Measurements from ENCODE around the gene FNTB.

FNTB gene

GRCh38 chr14:64938972-64939816 lies 47.5 kb upstream of the FNTB start:
- H3K36me3 ChIP-seq (replicated peaks in 1 of 2; ENCODE audit: control insufficient read depth in 2 of 2, insufficient read depth in 2 of 2, low read length in 2 of 2): peaks cover 5 to 39% of the 10 kb centered on the region in 2 donors
- no peak overlapping the region for H4K91ac ChIP-seq (ENCODE audit: low read depth, low read length, poor library complexity)
- no peak overlapping the region for H3K23ac ChIP-seq (ENCODE audit: low read depth, low read length, poor library complexity)
- no peak overlapping the region for H4K8ac ChIP-seq (ENCODE audit: low read depth, low read length)
- no peak overlapping the region for H2BK15ac ChIP-seq (ENCODE audit: low read length)
- no peak overlapping the region for H3K4me3 ChIP-seq (ENCODE audit: low read length in 2 of 2)
- H3K4me2 ChIP-seq (ENCODE audit: insufficient read depth, low read length, poor library complexity, severe bottlenecking): no peak overlapping the region
- no peak overlapping the region for H2BK120ac ChIP-seq (ENCODE audit: low read depth, low read length)
- no peaks in the 10 kb centered on the region for H3K27me3 ChIP-seq (ENCODE audit: control insufficient read depth in 3 of 3, insufficient read depth in 3 of 3, low read depth in 1 of 3, low read length in 3 of 3)
- peaks cover 0 to 1% of the 10 kb centered on the region in 2 donors for H3K4me1 ChIP-seq (ENCODE audit: control insufficient read depth in 2 of 2, insufficient read depth in 1 of 2, low read depth in 1 of 2, low read length in 2 of 2)
- H2AK5ac ChIP-seq (ENCODE audit: low read depth, low read length): no peak overlapping the region
- no peak for DNase-seq (ENCODE audit: low spot score)
- H3K9me3 ChIP-seq (replicated peaks in 1 of 2; ENCODE audit: control insufficient read depth in 2 of 2, insufficient read depth in 1 of 2, low read depth in 1 of 2, low read length in 2 of 2): no peaks in the 10 kb centered on the region
- no peak overlapping the region for H2AFZ ChIP-seq (ENCODE audit: low read length)
- H3K79me1 ChIP-seq (ENCODE audit: low read depth, low read length): no peaks in the 10 kb centered on the region
- no CpG with 5 or more reads among the region's 17 CpGs for WGBS, 2 donors (ENCODE audit: extremely low coverage in 2 of 2, insufficient read length in 2 of 2, insufficient replicate concordance in 1 of 2)
- H3K14ac ChIP-seq (ENCODE audit: low read length): no peak overlapping the region
- no peak overlapping the region for H3K9ac ChIP-seq (ENCODE audit: low read depth, low read length, poor library complexity)
- no peak overlapping the region for H2BK5ac ChIP-seq (ENCODE audit: low read length)
- no peak overlapping the region for H3K4ac ChIP-seq (ENCODE audit: low read length)
- no peak overlapping the region for H3K18ac ChIP-seq (ENCODE audit: low read length)
- H2BK12ac ChIP-seq (ENCODE audit: low read length): no peak overlapping the region
- no peak overlapping the region for H3K27ac ChIP-seq (replicated peaks; ENCODE audit: low read length)

DNA sequence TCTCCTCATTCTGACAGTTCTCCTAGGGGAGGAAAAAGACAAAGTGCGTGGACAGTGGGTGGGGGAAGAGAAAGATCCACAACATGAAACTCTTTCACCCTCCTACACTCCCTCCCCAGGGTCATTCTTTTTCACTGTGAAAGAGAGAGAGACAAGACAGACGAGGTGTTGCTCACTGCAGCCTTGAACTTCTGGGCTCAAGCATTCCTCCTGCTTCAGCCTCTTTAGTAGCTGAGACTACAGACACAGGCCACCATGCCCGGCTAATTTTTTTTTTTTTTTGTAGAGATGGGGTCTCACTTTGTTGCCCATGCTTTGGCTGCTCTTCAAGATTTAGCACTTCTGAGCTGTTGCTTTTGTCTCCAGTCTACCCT lies 46.9 kb upstream of the FNTB start:
- WGBS, 2 donors (ENCODE audit: extremely low coverage in 2 of 2, insufficient read length in 2 of 2, insufficient replicate concordance in 1 of 2): no CpG with 5 or more reads among the region's 3 CpGs
- no peak overlapping the region for H3K18ac ChIP-seq (ENCODE audit: low read length)

GRCh38 chr14:64940336-64940910 lies 46.3 kb upstream of the FNTB start:
- Histone ChIP-seq H3K4me3 (ENCODE audit: low read length in 2 of 2) (no peak overlapping the region), H3K4ac (ENCODE audit: low read length) (no peak overlapping the region), H3K9me3 (replicated peaks in 1 of 2; ENCODE audit: control insufficient read depth in 2 of 2, insufficient read depth in 1 of 2, low read depth in 1 of 2, low read length in 2 of 2) (no peaks in the 10 kb centered on the region), H3K14ac (ENCODE audit: low read length) (no peak overlapping the region), H2BK15ac (ENCODE audit: low read length) (no peak overlapping the region), H4K91ac (ENCODE audit: low read depth, low read length, poor library complexity) (no peak overlapping the region), H3K18ac (ENCODE audit: low read length) (no peak overlapping the region), H2BK5ac (ENCODE audit: low read length) (no peak overlapping the region), H2BK12ac (ENCODE audit: low read length) (no peak overlapping the region), H3K27ac (replicated peaks; ENCODE audit: low read length) (no peak overlapping the region), H3K23ac (ENCODE audit: low read depth, low read length, poor library complexity) (no peak overlapping the region), H2BK120ac (ENCODE audit: low read depth, low read length) (no peak overlapping the region), H3K79me1 (ENCODE audit: low read depth, low read length) (no peaks in the 10 kb centered on the region), H3K4me1 (ENCODE audit: control insufficient read depth in 2 of 2, insufficient read depth in 1 of 2, low read depth in 1 of 2, low read length in 2 of 2) (peaks cover 0 to 1% of the 10 kb centered on the region in 2 donors), H3K27me3 (ENCODE audit: control insufficient read depth in 3 of 3, insufficient read depth in 3 of 3, low read depth in 1 of 3, low read length in 3 of 3) (no peaks in the 10 kb centered on the region), H2AFZ (ENCODE audit: low read length) (no peak overlapping the region), H3K36me3 (replicated peaks in 1 of 2; ENCODE audit: control insufficient read depth in 2 of 2, insufficient read depth in 2 of 2, low read length in 2 of 2) (peaks cover 5 to 37% of the 10 kb centered on the region in 2 donors), H3K9ac (ENCODE audit: low read depth, low read length, poor library complexity) (no peak overlapping the region), H4K8ac (ENCODE audit: low read depth, low read length) (no peak overlapping the region), H2AK5ac (ENCODE audit: low read depth, low read length) (no peak overlapping the region), H3K4me2 (ENCODE audit: insufficient read depth, low read length, poor library complexity, severe bottlenecking) (no peak overlapping the region)
- DNase-seq (ENCODE audit: low spot score): no peak
- no CpG with 5 or more reads among the region's 3 CpGs for WGBS, 2 donors (ENCODE audit: extremely low coverage in 2 of 2, insufficient read length in 2 of 2, insufficient replicate concordance in 1 of 2)

More for the DNA sequence above, 46.9 kb upstream of the FNTB start:
- Histone ChIP-seq H4K91ac (ENCODE audit: low read depth, low read length, poor library complexity) (no peak overlapping the region), H3K4ac (ENCODE audit: low read length) (no peak overlapping the region), H2BK5ac (ENCODE audit: low read length) (no peak overlapping the region), H3K79me1 (ENCODE audit: low read depth, low read length) (no peaks in the 10 kb centered on the region), H3K9ac (ENCODE audit: low read depth, low read length, poor library complexity) (no peak overlapping the region), H3K27ac (replicated peaks; ENCODE audit: low read length) (no peak overlapping the region), H2BK120ac (ENCODE audit: low read depth, low read length) (no peak overlapping the region), H3K27me3 (ENCODE audit: control insufficient read depth in 3 of 3, insufficient read depth in 3 of 3, low read depth in 1 of 3, low read length in 3 of 3) (no peaks in the 10 kb centered on the region), H2BK12ac (ENCODE audit: low read length) (no peak overlapping the region), H3K4me1 (ENCODE audit: control insufficient read depth in 2 of 2, insufficient read depth in 1 of 2, low read depth in 1 of 2, low read length in 2 of 2) (peaks cover 0 to 1% of the 10 kb centered on the region in 2 donors), H3K36me3 (replicated peaks in 1 of 2; ENCODE audit: control insufficient read depth in 2 of 2, insufficient read depth in 2 of 2, low read length in 2 of 2) (peaks cover 5 to 35% of the 10 kb centered on the region in 2 donors), H4K8ac (ENCODE audit: low read depth, low read length) (no peak overlapping the region), H3K4me3 (ENCODE audit: low read length in 2 of 2) (no peak overlapping the region), H2AFZ (ENCODE audit: low read length) (no peak overlapping the region), H3K4me2 (ENCODE audit: insufficient read depth, low read length, poor library complexity, severe bottlenecking) (no peak overlapping the region), H2AK5ac (ENCODE audit: low read depth, low read length) (no peak overlapping the region), H3K14ac (ENCODE audit: low read length) (no peak overlapping the region), H3K23ac (ENCODE audit: low read depth, low read length, poor library complexity) (no peak overlapping the region), H2BK15ac (ENCODE audit: low read length) (no peak overlapping the region), H3K9me3 (replicated peaks in 1 of 2; ENCODE audit: control insufficient read depth in 2 of 2, insufficient read depth in 1 of 2, low read depth in 1 of 2, low read length in 2 of 2) (no peaks in the 10 kb centered on the region)
- no peak for DNase-seq (ENCODE audit: low spot score)

DNA sequence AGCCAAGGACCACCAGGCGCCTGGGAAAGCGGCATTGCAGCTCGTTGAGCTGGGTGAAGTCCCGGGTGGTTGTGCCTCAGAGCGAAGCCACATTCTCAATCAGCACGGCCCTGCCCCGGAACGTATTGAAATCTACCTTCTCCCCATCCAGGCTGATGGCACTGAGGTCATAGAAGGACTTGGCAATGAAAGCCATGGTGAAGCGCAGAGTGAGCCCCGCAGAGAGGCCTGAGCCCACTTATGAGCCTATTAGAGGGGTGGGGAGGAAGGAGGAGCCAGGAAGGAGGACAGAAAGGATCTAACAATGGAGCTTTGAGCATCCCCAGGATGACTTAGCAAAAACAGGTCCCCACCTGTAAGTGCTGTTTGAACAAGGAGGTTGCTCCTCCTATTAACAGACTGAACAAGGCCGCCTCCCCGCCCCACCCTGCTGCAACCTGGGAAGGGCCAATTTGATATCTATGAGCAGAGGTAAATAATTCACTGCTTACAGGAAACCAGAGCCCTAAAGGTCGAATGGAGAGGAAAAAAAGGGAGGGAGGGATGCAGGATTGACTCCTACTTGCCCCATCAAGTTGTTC lies 44.1 kb upstream of the FNTB start, which contains the start of gene GPX2:
GPX2 (minus strand) TSS at position 215 of the 581 bp plus-strand sequence; CDS start at position 196, 19 bp downstream.
- Histone ChIP-seq H2BK5ac (ENCODE audit: low read length) (no peak within 1 kb of the TSS), H4K8ac (ENCODE audit: low read depth, low read length) (no peak within 1 kb of the TSS), H3K36me3 (replicated peaks in 1 of 2; ENCODE audit: control insufficient read depth in 2 of 2, insufficient read depth in 2 of 2, low read length in 2 of 2) (peaks cover 5 to 50% of the 10 kb centered on the region in 2 donors), H4K91ac (ENCODE audit: low read depth, low read length, poor library complexity) (no peak within 1 kb of the TSS), H3K23ac (ENCODE audit: low read depth, low read length, poor library complexity) (no peak within 1 kb of the TSS), H3K79me1 (ENCODE audit: low read depth, low read length) (no peaks in the 10 kb centered on the region), H2BK120ac (ENCODE audit: low read depth, low read length) (no peak within 1 kb of the TSS), H2BK12ac (ENCODE audit: low read length) (no peak within 1 kb of the TSS), H2AFZ (ENCODE audit: low read length) (no peak within 1 kb of the TSS), H3K9ac (ENCODE audit: low read depth, low read length, poor library complexity) (no peak within 1 kb of the TSS), H3K27ac (replicated peaks; ENCODE audit: low read length) (no peak within 1 kb of the TSS), H3K18ac (ENCODE audit: low read length) (no peak within 1 kb of the TSS), H2AK5ac (ENCODE audit: low read depth, low read length) (no peak within 1 kb of the TSS), H3K27me3 (ENCODE audit: control insufficient read depth in 3 of 3, insufficient read depth in 3 of 3, low read depth in 1 of 3, low read length in 3 of 3) (no peaks in the 10 kb centered on the region), H3K14ac (ENCODE audit: low read length) (no peak within 1 kb of the TSS), H3K4me1 (ENCODE audit: control insufficient read depth in 2 of 2, insufficient read depth in 1 of 2, low read depth in 1 of 2, low read length in 2 of 2) (peaks cover 0 to 1% of the 10 kb centered on the region in 2 donors), H3K9me3 (replicated peaks in 1 of 2; ENCODE audit: control insufficient read depth in 2 of 2, insufficient read depth in 1 of 2, low read depth in 1 of 2, low read length in 2 of 2) (no peaks in the 10 kb centered on the region), H3K4me3 (ENCODE audit: low read length in 2 of 2) (no peak within 1 kb of the TSS), H3K4me2 (ENCODE audit: insufficient read depth, low read length, poor library complexity, severe bottlenecking) (no peak within 1 kb of the TSS), H3K4ac (ENCODE audit: low read length) (no peak within 1 kb of the TSS), H2BK15ac (ENCODE audit: low read length) (no peak within 1 kb of the TSS)
- no CpG with 5 or more reads among the region's 13 CpGs for WGBS, 2 donors (ENCODE audit: extremely low coverage in 2 of 2, insufficient read length in 2 of 2, insufficient replicate concordance in 1 of 2)
- no peak for DNase-seq (ENCODE audit: low spot score)
